ENCODE results near the gene MAP4K1.

DNA sequence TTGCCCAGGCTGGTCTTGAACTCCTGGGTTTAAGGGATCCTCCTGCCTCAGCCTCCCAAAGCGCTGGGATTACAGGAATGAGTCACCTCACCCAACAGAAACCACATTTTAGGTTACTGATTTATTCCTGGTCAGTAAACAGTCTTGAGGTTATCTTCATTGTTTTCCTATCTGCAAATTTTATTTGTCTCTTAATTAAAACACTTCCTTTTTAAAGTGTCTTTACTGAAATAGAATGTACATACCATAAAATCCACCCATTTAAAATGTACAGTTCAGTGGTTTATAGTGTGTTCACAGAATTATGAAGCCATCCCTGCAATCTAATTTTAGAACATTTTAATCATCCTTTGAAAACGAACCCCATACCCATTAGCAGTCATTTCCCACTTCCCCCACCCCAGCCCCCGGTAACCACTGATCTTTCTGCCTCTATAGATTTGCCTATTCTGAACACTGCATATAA lies 63.0 kb downstream of the MAP4K1 start:
- TF ChIP-seq, protein P1, sequence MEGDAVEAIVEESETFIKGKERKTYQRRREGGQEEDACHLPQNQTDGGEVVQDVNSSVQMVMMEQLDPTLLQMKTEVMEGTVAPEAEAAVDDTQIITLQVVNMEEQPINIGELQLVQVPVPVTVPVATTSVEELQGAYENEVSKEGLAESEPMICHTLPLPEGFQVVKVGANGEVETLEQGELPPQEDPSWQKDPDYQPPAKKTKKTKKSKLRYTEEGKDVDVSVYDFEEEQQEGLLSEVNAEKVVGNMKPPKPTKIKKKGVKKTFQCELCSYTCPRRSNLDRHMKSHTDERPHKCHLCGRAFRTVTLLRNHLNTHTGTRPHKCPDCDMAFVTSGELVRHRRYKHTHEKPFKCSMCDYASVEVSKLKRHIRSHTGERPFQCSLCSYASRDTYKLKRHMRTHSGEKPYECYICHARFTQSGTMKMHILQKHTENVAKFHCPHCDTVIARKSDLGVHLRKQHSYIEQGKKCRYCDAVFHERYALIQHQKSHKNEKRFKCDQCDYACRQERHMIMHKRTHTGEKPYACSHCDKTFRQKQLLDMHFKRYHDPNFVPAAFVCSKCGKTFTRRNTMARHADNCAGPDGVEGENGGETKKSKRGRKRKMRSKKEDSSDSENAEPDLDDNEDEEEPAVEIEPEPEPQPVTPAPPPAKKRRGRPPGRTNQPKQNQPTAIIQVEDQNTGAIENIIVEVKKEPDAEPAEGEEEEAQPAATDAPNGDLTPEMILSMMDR (IDR thresholded peaks at IDR 0.05) = no peak
- no peak for TF ChIP-seq EP300 (IDR thresholded peaks at IDR 0.05)
